Endometrial microvascular endothelial cells (primary cell): ENCODE data around the gene TRPC4AP. TPM values are rescaled to one million over a fixed set of nuclear protein-coding genes. Genes with fewer than 3 reads are reported as not detected.
"Not testable (repeated sequence)": the region's sequence is repeated elsewhere in the genome, so short reads cannot be mapped to it uniquely, and the experiment has no call there.

Experiments used
- in situ Hi-C: cut with HindIII; loops from 2 replicates; pipeline ENCODE4 v1.10.0; 2017; ENCODE audit warnings: low sequenced_read_pairs, low pct_unique_long_range_greater_than_20kb; ENCODE audit errors: inconsistent ontology term
- total RNA-seq: library from RNA; depleted of rRNA; stranded (reverse); fragments of >200 nt; gene quantifications from one replicate; pipeline ENCODE4 v1.2.3, GENCODE V29; 2015; ENCODE audit errors: inconsistent ontology term

TRPC4AP gene
- total RNA-seq, 1 donor from 2014 or later: 92.9 TPM

DNA sequence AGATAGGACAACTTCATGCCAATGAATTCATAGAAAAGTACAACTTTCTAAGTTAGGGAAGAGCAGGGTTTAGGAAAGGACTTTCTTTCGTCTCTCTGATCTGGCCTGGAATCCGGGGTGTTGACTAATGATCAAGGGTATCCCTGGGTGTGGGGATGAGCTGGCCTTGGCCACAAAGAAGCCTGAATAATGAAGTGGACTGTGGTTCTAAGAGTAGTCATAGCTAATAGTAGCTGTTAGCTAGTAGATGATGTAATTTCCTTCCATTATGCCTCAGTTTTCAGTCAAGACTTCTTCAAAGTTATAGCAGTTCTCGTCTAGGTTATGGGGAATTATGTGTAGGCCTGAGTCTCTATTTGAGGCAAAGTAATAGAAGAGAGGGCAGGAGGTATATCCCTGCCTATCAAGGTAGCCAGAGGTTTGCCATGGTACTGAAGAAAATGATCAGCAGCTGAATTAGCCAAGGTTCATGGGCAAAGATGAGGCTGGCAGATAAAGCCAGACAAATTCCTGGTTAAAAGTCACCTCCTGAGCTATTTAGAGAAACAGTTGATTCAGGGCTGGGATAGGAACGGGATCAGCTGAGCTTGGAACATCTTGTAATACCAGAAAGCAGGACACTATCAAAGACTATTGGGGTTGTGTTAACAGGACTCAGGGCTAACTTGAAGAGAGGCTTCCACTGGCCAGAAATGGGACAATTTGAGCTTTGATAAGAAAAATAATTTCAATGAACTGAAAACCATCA, 18.7 kb upstream of the TRPC4AP start:
- in situ Hi-C loops: no loop called here

GRCh38 chr20:35108921-35109320, 16.3 kb upstream of the TRPC4AP start:
- in situ Hi-C loops: no loop called here

DNA sequence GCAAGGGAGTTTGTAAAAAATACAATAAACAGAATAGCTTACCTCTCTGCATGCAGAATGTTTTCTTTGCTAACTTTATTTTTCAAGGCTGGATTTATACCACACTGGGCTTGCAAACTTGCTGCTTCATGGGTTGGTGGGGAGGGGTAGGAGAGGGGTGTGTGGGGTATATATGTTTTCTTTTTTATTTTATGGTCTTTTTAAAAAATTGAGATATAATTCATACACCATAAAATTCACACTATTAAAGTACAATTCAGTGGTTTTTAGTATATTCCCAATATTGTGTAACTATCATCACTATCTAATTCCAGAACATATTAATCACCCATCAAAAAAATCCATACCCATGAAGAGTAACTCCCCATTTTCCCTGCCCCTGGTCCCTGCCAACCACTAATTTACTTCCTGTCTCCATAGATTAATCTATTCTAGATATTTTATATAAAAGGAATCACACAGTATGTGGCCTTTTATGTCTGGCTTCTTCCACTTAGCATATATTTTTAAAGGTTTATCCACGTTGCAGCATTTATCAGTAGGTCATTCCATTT, 14.3 kb upstream of the TRPC4AP start:
- in situ Hi-C loops: no loop called here

DNA sequence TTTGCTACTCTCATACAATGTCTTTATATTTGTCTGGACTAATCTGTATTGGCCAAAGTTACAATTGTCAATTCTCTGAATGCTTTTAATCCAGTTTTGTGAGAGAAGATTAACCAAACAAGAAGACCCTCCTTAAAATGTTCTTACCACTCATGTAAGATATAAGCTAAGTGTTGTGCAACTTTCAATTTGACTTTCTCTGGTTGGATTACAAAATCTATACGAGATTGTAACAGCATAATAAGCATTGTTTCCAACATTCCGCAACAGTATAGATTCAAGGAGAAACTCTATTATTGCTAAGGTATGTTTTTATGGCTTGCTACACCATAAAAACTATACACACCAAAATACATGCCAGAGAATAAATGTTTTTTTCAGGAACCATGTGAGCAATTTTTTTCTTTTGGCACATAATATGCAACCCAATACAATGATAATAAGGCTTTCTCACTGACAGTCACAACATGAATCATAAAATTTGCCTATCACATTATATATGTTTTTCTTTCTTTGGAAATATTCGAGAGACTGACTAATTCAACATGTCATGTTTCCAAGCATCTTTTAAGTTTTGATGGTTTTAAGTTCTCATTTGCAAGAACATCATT, 12.2 kb upstream of the TRPC4AP start:
- in situ Hi-C loops: no loop called here

DNA sequence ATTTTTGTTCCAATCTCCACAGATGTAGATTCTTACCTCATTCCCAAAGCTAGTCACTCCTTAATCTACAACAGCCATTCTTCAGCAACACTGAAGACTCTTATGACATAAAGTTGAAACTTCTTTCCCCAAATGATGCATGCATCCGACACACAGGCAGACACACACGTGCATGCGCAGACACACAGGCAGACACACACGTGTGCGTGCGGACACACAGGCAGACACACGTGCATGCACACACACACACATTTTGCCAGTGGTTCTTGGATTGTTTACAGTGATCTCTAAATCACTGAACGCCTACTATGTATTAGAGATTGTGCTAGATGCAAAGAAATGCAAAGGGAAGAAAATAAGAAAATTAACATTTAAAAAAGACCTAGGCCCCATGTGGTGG, 9.0 kb upstream of the TRPC4AP start:
- in situ Hi-C loops: no loop called here

- in situ Hi-C loops: no loop called here
These were observed 769 bp upstream of the TRPC4AP start for GRCh38 chr20:35093267-35093884.

GRCh38 chr20:35091816-35092523, 637 bp downstream of the TRPC4AP start:
- in situ Hi-C loops: no loop called here

- in situ Hi-C loops: no loop called here
These were observed 4.1 kb downstream of the TRPC4AP start for GRCh38 chr20:35088231-35089145.

GRCh38 chr20:35087791-35088190, 4.8 kb downstream of the TRPC4AP start:
- in situ Hi-C loops: no loop called here

GRCh38 chr20:35087355-35087754, 5.3 kb downstream of the TRPC4AP start:
- in situ Hi-C loops: no loop called here

GRCh38 chr20:35085477-35086225, 7.0 kb downstream of the TRPC4AP start:
- in situ Hi-C loops: no loop called here

- in situ Hi-C loops: no loop called here
These were observed 7.6 kb downstream of the TRPC4AP start for GRCh38 chr20:35084998-35085397.

- in situ Hi-C loops: not testable (repeated sequence)
These were observed 12.3 kb downstream of the TRPC4AP start for GRCh38 chr20:35080348-35080642.

DNA sequence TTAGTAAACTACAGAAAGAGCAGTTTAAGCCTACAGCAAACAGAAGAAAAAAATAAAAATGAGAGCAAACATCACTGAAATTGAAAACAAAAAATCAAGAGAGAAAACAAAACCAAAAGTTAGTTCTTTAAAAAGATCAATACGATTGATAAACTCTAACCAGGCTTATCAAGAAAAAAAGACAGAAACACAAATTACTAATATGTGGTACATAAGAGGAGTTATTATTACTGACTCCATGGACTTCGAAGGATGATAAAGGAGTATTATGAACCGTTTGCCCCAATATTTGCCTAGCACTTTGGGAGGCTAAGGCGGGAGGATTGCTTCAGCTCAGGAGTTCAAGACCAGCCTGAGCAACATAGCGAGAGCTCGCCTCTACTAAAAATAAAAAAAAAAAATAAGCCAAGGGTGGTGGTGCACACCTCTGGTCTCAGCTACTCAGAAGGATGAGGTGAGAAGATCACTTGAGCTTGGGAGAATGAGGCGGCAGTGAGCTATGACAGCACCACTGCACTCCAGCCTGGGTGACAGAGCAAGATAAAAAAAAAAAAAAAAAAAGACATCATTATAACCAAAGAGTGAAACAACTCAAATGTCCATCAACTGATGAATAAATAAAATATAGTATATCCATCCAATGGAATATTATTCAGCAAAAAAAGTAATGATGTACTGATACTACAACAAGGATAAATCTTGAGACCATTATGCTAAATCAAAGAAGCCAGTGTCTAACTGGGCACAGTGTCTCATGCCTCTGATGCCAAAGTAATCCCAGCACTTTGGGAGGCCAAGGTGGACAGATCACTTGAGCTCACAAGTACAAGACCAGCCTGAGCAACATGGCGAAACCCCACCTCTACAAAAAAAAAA, 12.9 kb downstream of the TRPC4AP start:
- in situ Hi-C loops: no loop called here

DNA sequence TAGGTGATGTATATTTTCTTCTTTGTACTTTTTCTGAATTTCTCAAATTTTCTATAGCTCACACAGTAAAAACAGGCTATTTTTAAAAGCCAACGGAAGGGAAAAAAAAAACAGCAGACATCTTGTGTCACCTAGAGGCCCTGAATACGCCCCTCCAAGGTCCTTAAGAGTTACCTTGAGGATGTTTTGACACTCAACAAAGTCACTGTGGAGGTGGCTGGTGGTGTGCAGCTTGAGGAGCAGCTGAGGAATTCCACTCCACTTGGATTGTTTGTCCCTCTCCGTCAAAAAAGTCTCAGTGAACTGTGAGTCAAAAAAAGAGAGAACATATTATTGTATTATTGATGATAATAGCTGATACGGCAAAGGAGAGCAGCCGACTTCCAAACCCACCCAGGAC, 14.7 kb downstream of the TRPC4AP start:
- in situ Hi-C loops: no loop called here

- in situ Hi-C loops: no loop called here
These were observed 15.3 kb downstream of the TRPC4AP start for GRCh38 chr20:35077341-35077740.
